Spleen (tissue), 11 donors: ENCODE results near the gene ME3. TPM values are rescaled to one million over a fixed set of nuclear protein-coding genes. Genes with fewer than 3 reads are reported as not detected.

Experiments
- DNase-seq: peaks from one replicate; pipeline ENCODE4 v3.0.0-alpha.2; 2020
- H3K27ac ChIP-seq, 8 donors: fragments of 200-600 bp; sonication (generic) in 7 of 8; 1 replicate in 4 of 8; 2 replicates in 4 of 8; pipeline versions ENCODE4 v1.5.0 to v1.8.0; 2016 to 2021; ENCODE audit warnings: inconsistent platforms in 4 of 8, mild to moderate bottlenecking in 4 of 8, moderate library complexity in 1 of 8
- H3K27me3 ChIP-seq, 7 donors: fragments of 200-600 bp; sonication (generic) in 6 of 7; replicated peaks in 1 of 7; 1 replicate in 4 of 7; 2 replicates in 3 of 7; pipeline versions ENCODE4 v1.5.0 to v1.8.0; 2016 to 2021; ENCODE audit warnings: inconsistent platforms in 3 of 7, mild to moderate bottlenecking in 1 of 7
- H3K36me3 ChIP-seq, 6 donors: fragments of 200-600 bp; sonication (generic) in 5 of 6; 1 replicate in 4 of 6; 2 replicates in 2 of 6; pipeline versions ENCODE4 v1.5.0 to v1.8.0; 2016 to 2021; ENCODE audit warnings: inconsistent platforms in 2 of 6
- H3K4me1 ChIP-seq, 6 donors: fragments of 200-600 bp; sonication (generic) in 5 of 6; 1 replicate in 3 of 6; 2 replicates in 3 of 6; pipeline versions ENCODE4 v1.5.0 to v1.8.0; 2016 to 2021; ENCODE audit warnings: inconsistent platforms in 3 of 6
- H3K4me3 ChIP-seq, 8 donors: fragments of 200-600 bp; sonication (generic) in 7 of 8; 1 replicate in 4 of 8; 2 replicates in 4 of 8; pipeline versions ENCODE4 v1.5.0 to v1.8.0; 2016 to 2021; ENCODE audit warnings: inconsistent platforms in 4 of 8, mild to moderate bottlenecking in 4 of 8, moderate library complexity in 2 of 8
- H3K9me3 ChIP-seq, 8 donors: fragments of 200-600 bp; sonication (generic) in 7 of 8; 1 replicate in 4 of 8; 2 replicates in 4 of 8; pipeline versions ENCODE4 v1.5.0 to v1.8.0; 2016 to 2021; ENCODE audit warnings: inconsistent platforms in 4 of 8
- CTCF ChIP-seq, 11 experiments: fragments of 200-600 bp in 7 of 11; fragments of 450-650 bp in 4 of 11; sonication (generic) in 4 of 11; IDR thresholded peaks in 8 of 11; conservative IDR thresholded peaks in 3 of 11; 1 replicate in 7 of 11; 2 replicates in 4 of 11; pipeline versions ENCODE4 v1.4.0 to v1.8.0; 2016 to 2021; ENCODE audit warnings: antibody characterized with exemption in 11 of 11, inconsistent platforms in 4 of 11, mild to moderate bottlenecking in 1 of 11
- POLR2A ChIP-seq, 3 donors: fragments of 450-650 bp; IDR thresholded peaks; one replicate each; pipeline ENCODE4 v1.5.1; 2017; ENCODE audit warnings: antibody characterized with exemption in 3 of 3, mild to moderate bottlenecking in 1 of 3
- POLR2AphosphoS5 ChIP-seq, 3 donors: sonication (generic); formaldehyde crosslinking; IDR thresholded peaks; one replicate each; pipeline ENCODE4 v1.5.1; 2017; ENCODE audit warnings: antibody characterized with exemption in 3 of 3
- WGBS, 5 donors: extraction: QIAGEN DNeasy Blood & Tissue Kit in 3 of 5; methylation state at CpG; one replicate each; pipeline versions ENCODE4 v1.1.5 to v1.1.7; 2013 to 2018; 5-methylcytosine and 5-hydroxymethylcytosine counted together
- intact Hi-C: fragments of 100-400 bp; cut with DNase I; formaldehyde crosslinking; loops from one replicate; pipeline ENCODE4 v1.15.0; 2023; ENCODE audit warnings: low total_unique reads
- polyA plus RNA-seq, 3 donors: library from polyadenylated mRNA; stranded (reverse); fragments of 200-250 nt; gene quantifications; one replicate each; pipeline ENCODE4 v1.2.1, GENCODE V29; 2013
- total RNA-seq, 7 donors: library from RNA; depleted of rRNA in 3 of 7; stranded (reverse); fragments of >200 nt in 3 of 7; fragmentation: NEBNext Ultra II Directional in 4 of 7; extraction: Animal tissue kit (Norgen Biotek cat#: 25700) in 4 of 7; gene quantifications; one replicate each; pipeline versions ENCODE4 v1.1.0 to v1.2.1, GENCODE V29; 2016 to 2021
- donor health status: healthy with polysubstance abuse.
- donor health status: DM: no; HTN: no; CAD: no; lungs with moderate emphysema.
- donor health status: DM: no; HTN: no; CAD: no.
- donor health status: Bipolar disorder and iron deficiency.
- donor health status: healthy.
- donor health status: DM: no; HTN: no; CAD: no.
- donor health status: DM: yes; HTN: yes; CAD: no.

ME3 gene
- total and polyA plus RNA-seq, 10 donors = 6.4 to 25.9 (median 18.3) TPM

- no peaks in the 10 kb centered on the region for H3K9me3 ChIP-seq
- TF ChIP-seq POLR2A (IDR thresholded peaks at IDR 0.05) = no peak
- no peak for TF ChIP-seq CTCF (IDR thresholded peaks at IDR 0.05 in 8 of 11, conservative IDR thresholded peaks at IDR 0.05 in 3 of 11)
- no peak for TF ChIP-seq POLR2AphosphoS5 (IDR thresholded peaks at IDR 0.05)
- no peaks in the 10 kb centered on the region for H3K27me3 ChIP-seq
- H3K36me3 ChIP-seq = no peaks in the 10 kb centered on the region
- intact Hi-C loops = no loop called here
- no peak for DNase-seq
- WGBS, 5 donors = 76 to 85% (median 79%) methylated on average over 4 of the region's 4 CpGs
- no peak overlapping the region for H3K27ac ChIP-seq
- no peaks in the 10 kb centered on the region for H3K4me1 ChIP-seq
- no peak overlapping the region for H3K4me3 ChIP-seq
Observed at GRCh38 chr11:86415026-86415425, 257.4 kb downstream of the ME3 start.

- TF ChIP-seq CTCF (IDR thresholded peaks at IDR 0.05 in 8 of 11, conservative IDR thresholded peaks at IDR 0.05 in 3 of 11) (no peak), POLR2AphosphoS5 (IDR thresholded peaks at IDR 0.05) (no peak), POLR2A (IDR thresholded peaks at IDR 0.05) (no peak)
- no peaks in the 10 kb centered on the region for H3K27me3 ChIP-seq
- intact Hi-C loops = no loop called here
- no peaks in the 10 kb centered on the region for H3K4me1 ChIP-seq
- DNase-seq = no peak
- H3K4me3 ChIP-seq = no peak overlapping the region
- no peaks in the 10 kb centered on the region for H3K9me3 ChIP-seq
- no peaks in the 10 kb centered on the region for H3K36me3 ChIP-seq
- 94 to 99% (median 95%) methylated on average over 2 of the region's 2 CpGs for WGBS, 5 donors
- H3K27ac ChIP-seq = no peak overlapping the region
Observed at GRCh38 chr11:86414032-86414431, 258.4 kb downstream of the ME3 start.

GRCh38 chr11:86408845-86409244, 263.6 kb downstream of the ME3 start:
- no peak overlapping the region for H3K4me3 ChIP-seq
- intact Hi-C loops = no loop called here
- no peaks in the 10 kb centered on the region for H3K4me1 ChIP-seq
- no peaks in the 10 kb centered on the region for H3K36me3 ChIP-seq
- no peak overlapping the region for H3K27ac ChIP-seq
- TF ChIP-seq POLR2A (IDR thresholded peaks at IDR 0.05) (no peak), POLR2AphosphoS5 (IDR thresholded peaks at IDR 0.05) (no peak), CTCF (IDR thresholded peaks at IDR 0.05 in 8 of 11, conservative IDR thresholded peaks at IDR 0.05 in 3 of 11) (no peak)
- DNase-seq = no peak
- no peaks in the 10 kb centered on the region for H3K27me3 ChIP-seq
- H3K9me3 ChIP-seq = no peaks in the 10 kb centered on the region

- Histone ChIP-seq H3K4me1 (no peaks in the 10 kb centered on the region), H3K9me3 (no peaks in the 10 kb centered on the region), H3K27me3 (no peaks in the 10 kb centered on the region), H3K27ac (no peak overlapping the region), H3K36me3 (no peaks in the 10 kb centered on the region), H3K4me3 (no peak overlapping the region)
- no peak for TF ChIP-seq POLR2A (IDR thresholded peaks at IDR 0.05)
- no peak for TF ChIP-seq POLR2AphosphoS5 (IDR thresholded peaks at IDR 0.05)
- TF ChIP-seq CTCF (IDR thresholded peaks at IDR 0.05 in 8 of 11, conservative IDR thresholded peaks at IDR 0.05 in 3 of 11) = no peak
- DNase-seq = no peak
- intact Hi-C loops = no loop called here
- 69 to 90% (median 71%) methylated on average over 1 of the region's 1 CpG for WGBS, 5 donors
Observed at GRCh38 chr11:86403458-86403857, 269.0 kb downstream of the ME3 start.
